HG03521 (cell line): ENCODE data around the gene RBM33.
"Not testable (repeated sequence)": the region's sequence is repeated elsewhere in the genome, so short reads cannot be mapped to it uniquely, and the experiment has no call there.

Experiments
- ATAC-seq: cut with Tn5 transposase; IDR thresholded peaks from one replicate; pipeline ENCODE4 v1.9.1; 2021; ENCODE audit warnings: mild to moderate bottlenecking, moderate library complexity; ENCODE audit not compliant: unreplicated experiment

The RBM33 gene

DNA sequence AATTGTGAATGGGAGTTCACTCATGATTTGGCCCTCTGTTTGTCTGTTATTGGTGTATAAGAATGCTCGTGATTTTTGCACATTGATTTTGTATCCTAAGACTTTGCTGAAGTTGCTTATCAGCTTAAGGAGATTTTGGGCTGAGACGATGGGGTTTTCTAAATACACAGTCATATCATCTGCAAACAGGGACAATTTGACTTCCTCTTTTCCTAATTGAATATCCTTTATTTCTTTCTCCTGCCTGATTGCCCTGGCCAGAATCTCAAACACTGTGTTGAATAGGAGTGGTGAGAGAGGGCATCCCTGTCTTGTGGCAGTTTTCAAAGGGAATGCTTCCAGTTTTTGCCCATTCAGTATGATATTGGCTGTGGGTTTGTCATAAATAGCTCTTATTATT, 43.8 kb downstream of the RBM33 start:
- not testable (repeated sequence) for ATAC-seq

DNA sequence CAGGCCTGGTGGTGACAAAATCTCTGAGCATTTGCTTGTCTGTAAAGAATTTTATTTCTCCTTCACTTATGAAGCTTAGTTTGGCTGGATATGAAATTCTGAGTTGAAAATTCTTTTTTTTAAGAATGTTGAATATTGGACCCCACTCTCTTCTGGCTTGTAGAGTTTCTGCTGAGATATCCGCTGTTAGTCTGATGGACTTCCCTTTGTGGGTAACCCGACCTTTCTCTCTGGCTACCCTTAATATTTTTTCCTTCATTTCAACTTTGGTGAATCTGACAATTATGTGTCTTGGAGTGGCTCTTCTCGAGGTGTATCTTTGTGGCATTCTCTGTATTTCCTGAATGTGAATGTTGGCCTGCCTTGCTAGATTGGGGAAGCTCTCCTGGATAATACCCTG, 46.2 kb downstream of the RBM33 start:
- not testable (repeated sequence) for ATAC-seq

DNA sequence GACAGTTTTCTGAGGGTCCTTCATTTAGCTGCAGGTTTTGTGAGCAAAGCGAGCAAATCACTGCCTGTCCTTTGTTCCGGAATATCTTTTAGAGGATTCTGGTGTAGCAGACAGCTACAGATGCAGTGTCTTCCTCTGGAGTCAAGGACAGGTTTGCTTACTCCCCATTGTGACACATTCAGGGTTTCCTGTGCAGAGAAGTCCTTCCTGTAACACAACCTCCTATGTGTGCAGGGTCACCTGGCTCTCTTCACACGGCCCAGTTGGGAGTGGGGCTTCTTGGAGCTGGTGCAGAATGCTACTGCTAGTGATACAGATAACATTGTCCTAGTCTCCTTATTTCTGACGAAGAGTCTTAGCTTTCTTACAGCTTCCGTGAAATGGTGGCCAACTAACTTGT, 47.9 kb downstream of the RBM33 start:
- no peak for ATAC-seq

DNA sequence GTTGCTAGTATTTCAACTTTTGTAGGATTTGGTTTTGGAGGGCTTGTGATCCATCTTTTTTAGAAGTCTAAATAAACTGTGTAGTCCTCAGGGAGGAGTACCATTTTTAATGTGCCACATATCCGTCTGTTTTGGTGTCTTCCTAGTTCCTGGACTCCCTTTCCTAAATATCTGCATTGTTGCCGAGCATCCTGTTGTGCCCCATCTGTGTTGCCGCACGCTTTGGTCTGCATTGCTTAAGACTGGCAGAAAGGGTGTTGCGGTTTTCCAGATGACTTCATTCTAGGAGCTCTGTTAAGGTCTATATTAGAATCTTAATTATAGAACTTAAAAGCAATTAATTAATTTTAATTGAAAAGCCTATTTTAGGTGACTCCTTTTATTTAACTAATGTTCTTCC, 49.4 kb downstream of the RBM33 start:
- ATAC-seq = no peak

DNA sequence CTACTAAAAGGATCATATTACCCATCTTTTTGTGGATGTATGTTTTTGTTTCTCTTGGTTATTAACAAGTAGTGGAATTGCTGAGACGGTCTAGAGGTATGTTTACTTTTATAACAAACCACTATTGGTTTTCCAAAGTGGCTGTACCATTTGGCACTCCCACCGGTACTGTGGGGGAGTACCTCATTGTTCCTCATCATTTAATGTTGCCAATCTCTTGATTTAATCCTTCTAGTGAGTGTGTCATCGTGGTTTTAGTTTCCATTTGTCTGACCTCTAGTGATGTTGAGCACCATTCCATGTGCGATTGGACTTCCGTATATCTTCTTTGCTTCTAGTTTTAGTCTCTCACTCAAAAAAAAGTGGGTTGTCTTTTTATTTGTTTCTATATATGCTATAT, 50.4 kb downstream of the RBM33 start:
- no peak for ATAC-seq

DNA sequence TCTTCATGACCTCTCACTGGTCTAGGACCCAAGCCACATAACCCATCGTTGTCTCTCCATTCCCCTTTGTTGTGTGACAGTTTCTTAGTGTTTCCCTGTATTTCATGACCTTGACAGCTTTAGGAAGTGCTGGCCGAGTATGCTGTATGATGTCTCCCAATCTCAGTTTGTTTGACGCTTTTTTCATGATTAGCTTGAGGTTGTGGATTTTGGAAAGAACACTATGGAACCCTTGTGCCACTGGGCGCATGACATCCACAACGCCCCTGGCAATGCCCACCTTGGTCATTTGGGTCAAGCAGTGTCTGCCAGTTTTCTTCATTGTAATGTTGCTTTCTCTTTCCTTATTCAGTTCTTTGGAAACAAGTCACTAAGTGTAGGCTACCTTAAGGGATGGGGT, 52.3 kb downstream of the RBM33 start:
- ATAC-seq = no peak

DNA sequence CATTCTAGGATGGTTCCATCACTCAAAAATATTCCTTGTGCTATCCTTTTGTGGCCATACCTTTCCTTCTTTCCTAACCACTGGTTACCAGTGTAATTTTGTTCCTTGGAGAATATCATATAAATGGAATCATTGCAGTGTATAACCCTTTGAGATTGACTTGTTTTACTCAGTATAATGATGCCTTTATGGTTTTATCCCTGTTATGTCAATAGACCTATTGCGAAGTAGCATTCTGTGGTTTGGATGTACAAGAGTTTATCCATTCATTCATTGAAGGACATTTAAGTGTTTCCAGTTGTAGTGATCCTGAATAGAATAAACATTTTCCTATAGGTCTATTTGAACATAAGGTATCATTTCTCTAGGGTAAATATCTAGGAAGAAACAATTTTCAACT, 54.2 kb downstream of the RBM33 start:
- ATAC-seq = no peak

DNA sequence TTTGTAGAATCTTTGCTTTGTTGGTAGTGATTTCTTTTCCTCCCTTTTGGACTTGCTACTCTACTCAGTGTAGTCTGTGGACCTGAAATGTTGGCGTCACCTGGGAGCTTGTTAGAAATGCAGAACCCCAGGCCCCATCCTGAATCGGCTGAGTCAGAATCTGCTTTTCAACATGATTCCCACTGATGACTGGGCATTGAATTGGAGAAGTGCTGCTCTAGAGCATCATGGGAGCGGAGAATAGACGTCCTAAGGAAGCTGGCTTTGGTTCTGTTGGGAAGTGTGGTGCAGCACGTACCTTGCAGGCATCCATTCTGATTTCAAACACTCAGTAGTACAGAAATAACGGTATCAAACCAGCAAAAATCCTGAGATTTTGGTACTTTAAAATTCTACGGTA, 54.7 kb downstream of the RBM33 start:
- ATAC-seq = no peak

DNA sequence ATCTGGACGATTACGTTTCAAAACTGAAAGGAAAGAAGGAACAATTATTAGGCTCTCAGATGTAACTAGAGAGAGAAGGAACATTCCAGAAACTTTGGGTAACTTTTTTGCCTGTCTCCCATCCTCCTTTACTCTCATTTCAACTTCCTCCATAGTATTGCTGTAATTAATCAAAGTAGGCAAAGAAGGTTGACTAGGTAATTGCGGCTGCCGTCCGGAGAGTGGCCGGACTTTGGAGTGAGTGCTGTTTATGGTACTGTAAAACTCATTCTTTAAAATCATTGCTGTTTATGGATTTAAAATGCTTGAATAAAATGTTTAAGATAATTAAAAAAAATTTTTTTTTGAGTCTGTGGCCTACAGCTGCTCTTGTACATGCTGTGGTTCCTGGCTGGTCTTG, 56.4 kb downstream of the RBM33 start:
- ATAC-seq = no peak

DNA sequence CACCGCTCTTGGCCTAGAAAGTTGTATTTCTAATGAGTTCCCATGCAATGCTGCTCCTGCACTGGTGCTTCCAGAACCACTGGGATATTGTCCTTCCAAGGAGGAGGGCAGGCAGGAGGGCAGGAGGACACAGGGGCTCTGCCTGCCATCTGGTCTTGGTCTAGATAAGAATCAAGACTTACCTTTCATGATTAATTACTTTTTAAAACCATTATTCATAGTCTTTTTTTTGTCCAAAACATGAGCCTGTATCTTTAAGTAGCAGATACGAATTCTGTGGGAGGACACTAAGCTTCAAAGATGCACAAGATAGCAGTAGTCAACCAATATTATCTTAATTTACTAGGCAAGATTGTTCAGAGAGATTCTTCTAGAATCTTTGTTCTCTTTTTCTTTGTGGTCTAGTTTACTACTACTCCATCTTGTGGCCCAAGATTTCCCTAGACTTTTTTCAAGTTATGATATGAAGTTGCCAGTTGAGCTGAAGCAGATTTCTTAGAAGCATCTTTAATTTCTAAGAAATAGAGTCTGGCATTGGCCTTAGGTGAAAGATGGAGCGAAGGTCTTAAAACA, 57.6 kb downstream of the RBM33 start:
- ATAC-seq = no peak

DNA sequence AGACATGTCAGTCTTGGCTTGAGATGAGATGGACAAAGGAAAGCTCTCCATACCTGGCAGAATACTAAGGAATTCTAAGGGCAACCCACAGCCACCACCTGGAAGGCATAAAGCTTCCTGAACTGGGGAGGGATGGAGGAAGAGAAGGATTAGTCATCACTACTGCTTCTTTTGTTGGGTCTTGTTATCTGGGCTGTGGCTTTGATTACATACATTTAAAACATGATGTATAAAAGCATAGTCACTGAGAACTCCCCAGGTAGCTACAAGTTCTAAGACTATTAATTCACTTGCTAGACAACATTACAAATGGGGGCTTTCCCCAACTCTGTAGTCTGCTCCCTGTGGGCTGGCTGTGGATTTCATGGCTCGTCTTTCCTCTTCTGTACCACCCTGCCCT, 58.2 kb downstream of the RBM33 start:
- no peak for ATAC-seq

DNA sequence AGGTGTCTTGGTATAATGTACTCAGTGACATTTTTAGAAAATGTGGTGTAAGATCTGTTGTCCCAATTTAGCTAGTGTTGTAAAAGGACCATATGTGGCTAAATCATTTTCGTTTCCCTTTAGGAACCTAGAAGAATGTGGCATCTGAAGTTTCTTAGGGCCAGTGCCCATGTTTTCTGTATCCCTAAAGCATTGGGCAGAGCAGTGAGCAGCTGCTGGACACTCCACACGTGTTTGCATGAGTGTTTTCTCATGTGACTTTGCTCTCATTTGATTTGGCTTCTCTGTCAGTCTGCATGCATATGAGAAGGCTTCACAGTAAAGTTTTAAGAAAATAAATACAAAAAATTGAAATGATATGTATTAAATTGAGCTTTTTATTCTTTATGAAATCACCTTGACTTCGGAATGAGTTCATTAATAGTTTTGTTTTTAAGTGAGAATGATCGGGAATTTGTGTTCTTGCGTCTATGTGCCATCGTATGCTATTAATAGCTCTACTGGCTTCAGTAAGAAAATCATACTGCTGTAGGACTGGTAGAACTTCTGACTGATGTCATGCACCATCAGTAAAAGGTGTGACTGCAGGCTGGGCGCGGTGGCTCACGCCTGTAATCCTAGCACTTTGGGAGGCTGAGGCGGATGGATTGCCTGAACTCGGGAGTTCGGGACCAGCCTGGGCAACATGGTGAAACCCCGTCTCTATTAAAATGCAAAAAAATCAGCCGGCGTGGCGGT, 61.3 kb downstream of the RBM33 start:
- no peak for ATAC-seq

DNA sequence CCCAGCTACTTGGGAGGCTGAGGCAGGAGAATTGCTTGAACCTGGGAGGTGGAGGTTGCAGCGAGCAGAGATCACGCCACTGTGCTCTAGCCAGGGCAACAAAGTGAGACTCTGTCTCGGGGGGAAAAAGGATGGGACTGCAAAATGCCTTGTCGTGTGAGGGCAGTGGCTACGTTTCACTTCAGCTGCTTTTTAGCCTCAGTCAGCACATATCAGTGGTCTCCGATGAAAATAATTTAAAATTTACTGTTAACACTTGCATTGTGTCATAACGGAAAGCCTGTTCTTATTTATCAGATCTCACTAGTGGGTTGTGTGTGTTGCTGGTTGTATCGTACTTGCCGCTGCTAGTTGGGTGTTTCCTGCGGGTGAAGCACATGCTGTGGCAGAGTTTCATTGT, 61.9 kb downstream of the RBM33 start:
- ATAC-seq = no peak

DNA sequence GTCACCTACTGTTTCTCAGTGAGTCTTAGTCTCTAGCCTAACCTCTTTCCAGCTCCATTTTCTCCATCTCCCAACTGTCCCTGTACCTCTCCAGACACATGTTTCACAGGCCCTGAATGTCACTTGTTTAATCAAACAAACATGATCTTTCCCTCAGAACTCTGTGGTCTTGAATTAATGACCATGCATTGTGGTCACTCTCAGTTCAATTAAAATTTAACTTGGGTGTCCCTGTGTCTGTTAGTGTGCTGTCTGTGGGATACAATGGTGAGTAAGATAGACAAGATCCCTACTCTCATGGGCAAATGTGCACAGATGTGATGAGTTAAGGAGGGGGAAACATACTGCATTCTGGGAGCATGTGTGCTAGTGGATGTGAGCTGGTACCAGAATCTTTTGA, 65.0 kb downstream of the RBM33 start:
- no peak for ATAC-seq

DNA sequence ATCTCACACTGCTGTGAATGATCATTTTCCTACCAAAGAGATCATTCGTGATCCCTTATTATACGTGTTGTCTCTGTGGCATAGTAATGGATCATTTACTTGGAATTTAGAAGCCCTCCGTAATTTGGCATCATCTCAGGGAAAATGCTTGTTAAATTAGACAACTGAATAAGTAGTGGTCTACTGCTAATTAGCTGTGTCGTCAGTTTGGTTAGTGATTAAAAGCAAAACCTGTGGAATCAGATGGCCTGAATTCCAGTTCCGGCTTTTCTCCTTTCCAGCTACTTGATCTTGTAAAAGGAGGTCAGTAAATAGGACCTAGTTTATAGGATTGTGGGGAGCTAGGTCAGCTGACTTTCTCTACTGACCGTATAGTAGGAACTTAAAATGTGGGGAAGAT, 65.6 kb downstream of the RBM33 start:
- no peak for ATAC-seq

DNA sequence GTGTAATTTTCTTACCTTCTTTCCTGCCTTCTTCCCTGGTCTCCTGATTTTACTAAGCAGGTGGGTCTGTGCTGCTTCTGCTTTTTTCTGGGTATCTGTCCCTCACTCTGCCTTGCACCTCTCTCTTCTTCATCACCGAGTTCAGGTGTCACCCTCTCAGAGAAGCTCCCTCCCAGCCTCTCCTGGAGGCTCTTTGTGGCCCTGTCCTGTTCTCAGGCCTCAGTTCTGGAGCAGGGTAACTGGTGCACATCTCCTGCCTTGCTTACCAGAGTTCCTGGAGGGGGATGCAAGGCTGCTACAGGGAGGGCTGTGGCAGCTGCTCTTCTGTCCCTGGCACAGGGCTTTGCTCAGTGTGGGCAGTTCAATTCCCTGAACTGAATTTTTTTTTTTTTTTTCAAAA, 66.1 kb downstream of the RBM33 start:
- no peak for ATAC-seq

DNA sequence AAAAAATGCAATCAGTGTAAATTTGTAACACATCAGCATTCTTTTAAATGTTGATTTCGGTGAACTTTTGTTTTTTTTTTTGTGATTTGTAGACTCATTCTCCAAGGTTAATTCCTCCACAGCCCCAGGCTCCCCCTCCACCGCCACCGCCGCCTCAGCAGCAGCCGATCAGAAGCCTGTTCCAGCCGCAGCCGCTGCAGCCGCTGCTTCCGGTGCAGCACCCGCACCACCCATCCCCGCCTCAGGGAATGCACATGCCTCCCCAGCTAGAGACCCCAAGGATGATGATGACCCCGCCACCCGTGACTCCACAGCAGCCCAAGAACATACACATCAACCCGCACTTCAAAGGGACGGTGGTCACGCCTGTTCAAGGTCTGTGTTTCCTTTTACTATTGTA, 66.6 kb downstream of the RBM33 start:
- no peak for ATAC-seq

DNA sequence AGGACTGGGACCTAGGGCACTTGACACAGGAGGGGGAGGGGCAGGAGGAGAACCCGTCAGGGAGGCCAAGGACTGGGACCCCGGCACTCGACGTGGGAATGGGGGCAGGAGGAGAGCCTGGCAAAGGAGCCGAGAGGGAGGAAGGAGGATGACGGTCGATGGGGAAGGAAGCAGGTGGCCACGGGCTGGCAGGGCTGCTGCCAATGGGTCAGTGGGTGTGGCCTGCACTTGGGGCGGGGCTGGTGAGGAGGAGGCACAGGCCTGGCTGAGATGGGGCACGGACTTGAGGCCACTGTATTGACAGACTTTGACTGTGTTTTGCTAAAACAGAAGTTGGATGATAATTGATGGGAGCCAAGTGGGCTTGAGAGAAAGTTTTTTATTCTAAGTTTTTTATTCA, 68.9 kb downstream of the RBM33 start:
- no peak for ATAC-seq

DNA sequence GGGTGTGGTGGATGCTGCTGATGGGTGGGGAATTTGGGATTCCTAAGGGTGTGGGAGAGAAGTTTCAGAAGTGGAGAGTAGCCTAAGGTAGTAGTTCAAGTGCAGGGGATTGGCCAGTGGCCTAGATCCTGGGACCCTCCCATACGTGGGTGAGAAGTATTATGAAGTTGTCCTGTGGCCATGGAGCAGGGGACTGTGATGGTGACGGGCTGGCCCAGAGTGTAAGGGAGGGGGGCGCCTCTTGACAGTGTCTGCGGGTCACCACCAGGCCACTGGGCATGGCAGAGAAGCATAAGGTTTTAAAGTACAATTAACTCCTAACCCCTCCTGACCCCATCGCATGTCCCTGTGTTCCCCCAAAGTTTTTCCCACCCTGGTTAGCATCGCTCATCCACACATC, 70.2 kb downstream of the RBM33 start:
- no peak for ATAC-seq

DNA sequence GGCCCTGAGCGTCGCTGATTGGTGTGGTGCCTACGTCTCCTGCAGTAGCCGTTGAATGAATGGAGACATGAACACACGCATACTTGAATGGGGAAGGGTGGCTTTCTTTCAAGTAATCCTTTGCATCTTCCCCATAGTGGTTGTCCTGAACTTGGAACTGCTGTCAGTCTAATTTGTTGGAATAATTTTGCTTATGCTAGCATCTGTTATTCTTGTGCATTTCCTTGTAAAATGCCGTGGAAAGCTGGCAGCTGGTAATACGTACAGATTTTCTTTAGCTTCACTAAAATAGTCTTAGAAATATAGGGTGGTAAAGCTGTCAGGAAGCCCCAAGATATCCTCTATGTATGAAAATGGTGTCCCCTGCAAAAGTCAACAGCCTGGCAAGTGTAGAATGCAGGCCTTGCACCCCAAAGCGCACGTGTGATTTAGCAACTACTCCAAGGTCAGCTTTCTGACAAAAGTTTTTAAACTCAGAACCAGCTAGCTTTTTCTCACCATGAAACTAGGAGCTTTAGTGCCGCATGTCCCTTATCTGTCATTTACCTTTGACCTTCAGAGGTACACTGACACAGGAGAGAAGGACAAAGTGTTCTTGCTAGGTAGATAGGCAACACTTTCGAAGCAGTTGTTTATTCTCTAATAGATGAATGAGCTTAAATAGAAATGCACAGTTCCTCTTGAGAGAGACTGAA, 70.8 kb downstream of the RBM33 start:
- ATAC-seq = no peak

DNA sequence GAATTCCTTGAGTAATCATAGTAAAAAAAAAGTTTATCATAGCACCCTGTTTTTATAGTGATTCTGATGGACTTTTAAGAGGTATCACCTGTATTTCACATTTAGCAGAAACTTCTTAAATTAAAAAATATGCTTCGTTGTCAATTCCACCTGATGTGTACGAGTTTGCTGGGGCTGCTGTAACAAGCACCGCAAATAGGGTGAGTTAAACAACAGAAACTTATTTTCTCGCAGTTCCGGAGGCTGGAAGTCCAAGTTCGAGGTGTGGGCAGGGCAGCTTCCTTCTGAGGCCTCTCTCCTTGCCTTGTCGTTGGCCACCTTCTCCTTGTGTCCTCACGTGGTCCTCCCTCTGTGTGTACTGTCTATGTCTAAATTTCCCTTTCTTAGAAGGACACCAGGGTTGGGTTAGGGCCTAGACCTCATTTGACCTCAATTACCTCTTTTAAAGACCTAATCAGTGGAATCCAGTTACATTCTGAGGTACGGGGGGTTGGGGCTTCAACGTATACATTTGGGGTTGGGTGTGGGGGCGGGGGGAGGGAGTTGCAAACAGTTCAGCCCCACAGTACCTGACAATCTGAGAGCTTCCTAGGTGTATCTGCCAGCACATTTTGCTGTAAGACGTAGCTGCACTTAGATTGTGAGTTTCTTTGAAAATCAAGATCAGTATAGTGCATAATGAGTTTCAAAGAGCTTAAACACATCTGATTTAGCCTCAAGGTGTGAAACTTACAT, 72.7 kb downstream of the RBM33 start:
- no peak for ATAC-seq

DNA sequence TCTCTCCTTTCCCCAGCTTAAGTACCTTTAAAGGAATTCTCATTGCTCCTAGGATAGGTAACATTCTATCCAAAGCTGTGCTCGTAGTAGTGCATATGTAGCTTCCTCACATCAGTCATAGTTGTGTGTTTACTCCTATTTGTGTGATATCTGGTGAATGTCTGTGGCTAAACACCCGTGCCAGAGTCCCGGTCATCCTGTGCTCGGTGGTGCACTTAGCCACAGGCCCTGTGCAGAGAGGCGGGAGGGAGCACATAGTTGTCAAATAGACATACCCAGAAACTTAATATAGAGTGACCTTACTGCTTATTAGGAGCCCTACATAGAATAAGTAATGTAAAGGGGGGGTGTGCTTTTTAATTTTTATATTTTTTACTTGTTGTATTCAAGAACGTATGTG, 76.6 kb downstream of the RBM33 start:
- peak; percentile 29 for ATAC-seq
